ENCODE measurements around the gene SPN.

GRCh38 chr16:29678691-29679267 lies 15.7 kb downstream of the SPN start, which contains the start of gene QPRT:
- TF ChIP-seq CTCF (IDR thresholded peaks at IDR 0.05; ENCODE audit: poor library complexity), result no peak
- no peak for TF ChIP-seq EZH2 (IDR thresholded peaks at IDR 0.05; ENCODE audit: borderline replicate concordance)

All from hepatocyte (in vitro differentiated cells).